ENCODE data around the gene MYOZ3.

Gene MYOZ3

GRCh38 chr5:150636391-150637244, 24.4 kb upstream of the MYOZ3 start:
- peaks cover 41% of the 10 kb centered on the region for H3K4me1 Mint-ChIP-seq
- H3K4me3 Mint-ChIP-seq: no peak overlapping the region
- peaks cover 12% of the 10 kb centered on the region for H3K36me3 Mint-ChIP-seq
- no peak for ATAC-seq
- no peaks in the 10 kb centered on the region for H3K9me3 Mint-ChIP-seq
- H3K27ac Mint-ChIP-seq: no peak overlapping the region
- H3K27me3 Mint-ChIP-seq: no peaks in the 10 kb centered on the region

- ATAC-seq: no peak
- H3K4me1 Mint-ChIP-seq: peaks cover 41% of the 10 kb centered on the region
- no peak overlapping the region for H3K27ac Mint-ChIP-seq
- no peak overlapping the region for H3K4me3 Mint-ChIP-seq
- H3K9me3 Mint-ChIP-seq: no peaks in the 10 kb centered on the region
- no peaks in the 10 kb centered on the region for H3K27me3 Mint-ChIP-seq
- peaks cover 12% of the 10 kb centered on the region for H3K36me3 Mint-ChIP-seq
These were observed 23.6 kb upstream of the MYOZ3 start for GRCh38 chr5:150637245-150638052.

GRCh38 chr5:150638053-150638444, 23.0 kb upstream of the MYOZ3 start:
- no peak for ATAC-seq
- no peaks in the 10 kb centered on the region for H3K27me3 Mint-ChIP-seq
- no peaks in the 10 kb centered on the region for H3K9me3 Mint-ChIP-seq
- no peak overlapping the region for H3K27ac Mint-ChIP-seq
- no peak overlapping the region for H3K4me3 Mint-ChIP-seq
- H3K36me3 Mint-ChIP-seq: peaks cover 12% of the 10 kb centered on the region
- H3K4me1 Mint-ChIP-seq: peaks cover 35% of the 10 kb centered on the region

GRCh38 chr5:150638488-150639376, 22.3 kb upstream of the MYOZ3 start:
- no peak for ATAC-seq
- H3K27ac Mint-ChIP-seq: no peak overlapping the region
- no peaks in the 10 kb centered on the region for H3K27me3 Mint-ChIP-seq
- peaks cover 12% of the 10 kb centered on the region for H3K36me3 Mint-ChIP-seq
- no peak overlapping the region for H3K4me3 Mint-ChIP-seq
- H3K9me3 Mint-ChIP-seq: no peaks in the 10 kb centered on the region
- peaks cover 30% of the 10 kb centered on the region for H3K4me1 Mint-ChIP-seq

- H3K4me3 Mint-ChIP-seq: no peak overlapping the region
- peak overlapping the region; percentile 28 for H3K27ac Mint-ChIP-seq
- H3K36me3 Mint-ChIP-seq: peaks cover 12% of the 10 kb centered on the region
- ATAC-seq: no peak
- peaks cover 30% of the 10 kb centered on the region for H3K4me1 Mint-ChIP-seq
- H3K27me3 Mint-ChIP-seq: no peaks in the 10 kb centered on the region
- H3K9me3 Mint-ChIP-seq: no peaks in the 10 kb centered on the region
These were observed 21.7 kb upstream of the MYOZ3 start for GRCh38 chr5:150639377-150639692.

- Mint-ChIP-seq H3K9me3 (no peaks in the 10 kb centered on the region), H3K4me3 (no peak overlapping the region), H3K27me3 (no peaks in the 10 kb centered on the region), H3K36me3 (peaks cover 12% of the 10 kb centered on the region), H3K27ac (peak overlapping the region; percentile 28), H3K4me1 (peaks cover 34% of the 10 kb centered on the region)
- ATAC-seq: no peak
These were observed 21.3 kb upstream of the MYOZ3 start for GRCh38 chr5:150639751-150640150.

GRCh38 chr5:150640311-150641005, 20.6 kb upstream of the MYOZ3 start, which contains the start of gene SYNPO:
Gene SYNPO (plus strand): TSS chr5:150640660. CDS start chr5:150648276, 7,616 bp downstream.
- peaks cover 8% of the 10 kb centered on the region for H3K36me3 Mint-ChIP-seq
- H3K4me1 Mint-ChIP-seq: peaks cover 34% of the 10 kb centered on the region
- no peak within 1 kb of the TSS for H3K4me3 Mint-ChIP-seq
- ATAC-seq: no peak
- H3K9me3 Mint-ChIP-seq: no peaks in the 10 kb centered on the region
- no peaks in the 10 kb centered on the region for H3K27me3 Mint-ChIP-seq
- peak within 1 kb of the TSS; percentile 28 for H3K27ac Mint-ChIP-seq

- no peak overlapping the region for H3K4me3 Mint-ChIP-seq
- H3K4me1 Mint-ChIP-seq: peaks cover 34% of the 10 kb centered on the region
- no peaks in the 10 kb centered on the region for H3K9me3 Mint-ChIP-seq
- no peak overlapping the region for H3K27ac Mint-ChIP-seq
- no peak for ATAC-seq
- H3K36me3 Mint-ChIP-seq: peaks cover 8% of the 10 kb centered on the region
- no peaks in the 10 kb centered on the region for H3K27me3 Mint-ChIP-seq
These were observed 20.0 kb upstream of the MYOZ3 start for GRCh38 chr5:150641006-150641570.

- Mint-ChIP-seq H3K27ac (no peak overlapping the region), H3K36me3 (peaks cover 8% of the 10 kb centered on the region)
- no peak for ATAC-seq
These were observed 19.1 kb upstream of the MYOZ3 start for GRCh38 chr5:150641824-150642566.

GRCh38 chr5:150642567-150642927, 18.5 kb upstream of the MYOZ3 start:
- H3K4me3 Mint-ChIP-seq: no peak overlapping the region
- H3K9me3 Mint-ChIP-seq: no peaks in the 10 kb centered on the region
- ATAC-seq: no peak
- H3K27me3 Mint-ChIP-seq: no peaks in the 10 kb centered on the region
- no peak overlapping the region for H3K27ac Mint-ChIP-seq
- H3K4me1 Mint-ChIP-seq: peaks cover 26% of the 10 kb centered on the region
- peaks cover 13% of the 10 kb centered on the region for H3K36me3 Mint-ChIP-seq

More at GRCh38 chr5:150641824-150642566, 19.1 kb upstream of the MYOZ3 start:
- Mint-ChIP-seq H3K27me3 (no peaks in the 10 kb centered on the region), H3K4me1 (peaks cover 28% of the 10 kb centered on the region), H3K4me3 (no peak overlapping the region), H3K9me3 (no peaks in the 10 kb centered on the region)

GRCh38 chr5:150642991-150643710, 17.9 kb upstream of the MYOZ3 start:
- ATAC-seq: no peak
- H3K27ac Mint-ChIP-seq: no peak overlapping the region
- peaks cover 16% of the 10 kb centered on the region for H3K36me3 Mint-ChIP-seq
- no peaks in the 10 kb centered on the region for H3K27me3 Mint-ChIP-seq
- no peak overlapping the region for H3K4me3 Mint-ChIP-seq
- peaks cover 23% of the 10 kb centered on the region for H3K4me1 Mint-ChIP-seq
- no peaks in the 10 kb centered on the region for H3K9me3 Mint-ChIP-seq

- Mint-ChIP-seq H3K36me3 (peaks cover 25% of the 10 kb centered on the region), H3K4me1 (peaks cover 18% of the 10 kb centered on the region), H3K4me3 (no peak overlapping the region), H3K27me3 (no peaks in the 10 kb centered on the region), H3K9me3 (no peaks in the 10 kb centered on the region), H3K27ac (peak overlapping the region; percentile 54)
- ATAC-seq: no peak
These were observed 17.0 kb upstream of the MYOZ3 start for GRCh38 chr5:150644058-150644457.

GRCh38 chr5:150644514-150644913, 16.5 kb upstream of the MYOZ3 start:
- Mint-ChIP-seq H3K4me1 (peaks cover 13% of the 10 kb centered on the region), H3K4me3 (no peak overlapping the region), H3K27ac (peak overlapping the region; percentile 54), H3K27me3 (no peaks in the 10 kb centered on the region), H3K9me3 (no peaks in the 10 kb centered on the region), H3K36me3 (peaks cover 26% of the 10 kb centered on the region)
- ATAC-seq: no peak
